BLaER1 (cell line): ENCODE measurements around the gene TEP1.

Experiments used
- H3K27ac ChIP-seq: shearing (Covaris generic); formaldehyde crosslinking; 2 replicates; pipeline ENCODE4 v1.8.1; 2022
- H3K27me3 ChIP-seq: shearing (Covaris generic); formaldehyde crosslinking; 2 replicates; pipeline ENCODE4 v1.8.1; 2022
- H3K36me3 ChIP-seq: shearing (Covaris generic); formaldehyde crosslinking; 2 replicates; pipeline ENCODE4 v1.8.1; 2022
- H3K4me1 ChIP-seq: shearing (Covaris generic); formaldehyde crosslinking; 2 replicates; pipeline ENCODE4 v1.8.1; 2022
- H3K4me2 ChIP-seq: shearing (Covaris generic); formaldehyde crosslinking; 2 replicates; pipeline ENCODE4 v1.8.1; 2022
- H3K4me3 ChIP-seq: shearing (Covaris generic); formaldehyde crosslinking; 2 replicates; pipeline ENCODE4 v1.8.1; 2022
- H3K9ac ChIP-seq: shearing (Covaris generic); formaldehyde crosslinking; 2 replicates; pipeline ENCODE4 v1.8.1; 2022
- H3K9me3 ChIP-seq: shearing (Covaris generic); formaldehyde crosslinking; 2 replicates; pipeline ENCODE4 v1.8.1; 2022
- H4K20me1 ChIP-seq: shearing (Covaris generic); formaldehyde crosslinking; 2 replicates; pipeline ENCODE4 v1.8.1; 2022
- Cebpa-rat ChIP-seq: shearing (Covaris generic); IDR thresholded peaks from 2 replicates; pipeline ENCODE4 v1.8.1; 2022

The TEP1 gene

GRCh38 chr14:20391505-20391904 lies 21.8 kb downstream of the TEP1 start:
- H4K20me1 ChIP-seq, result peaks cover 5% of the 10 kb centered on the region; the same call in 1 of the 2 replicates
- no peak overlapping the region for H3K27ac ChIP-seq
- H3K4me2 ChIP-seq, result no peak overlapping the region
- H3K4me1 ChIP-seq, result no peaks in the 10 kb centered on the region
- peaks cover 98% of the 10 kb centered on the region for H3K36me3 ChIP-seq
- H3K4me3 ChIP-seq, result no peak overlapping the region
- TF ChIP-seq Cebpa-rat, result no peak
- H3K9ac ChIP-seq, result no peak overlapping the region
- no peaks in the 10 kb centered on the region for H3K9me3 ChIP-seq
- H3K27me3 ChIP-seq, result no peaks in the 10 kb centered on the region

GRCh38 chr14:20388159-20388558 lies 25.1 kb downstream of the TEP1 start:
- Histone ChIP-seq H3K9me3 (no peaks in the 10 kb centered on the region), H3K27me3 (no peaks in the 10 kb centered on the region), H3K4me2 (no peak overlapping the region), H3K9ac (no peak overlapping the region), H3K27ac (no peak overlapping the region), H3K4me1 (no peaks in the 10 kb centered on the region), H4K20me1 (no peaks in the 10 kb centered on the region; the same call in 1 of the 2 replicates), H3K4me3 (no peak overlapping the region), H3K36me3 (peaks cover 99% of the 10 kb centered on the region)
- TF ChIP-seq Cebpa-rat, result no peak

GRCh38 chr14:20387576-20387975 lies 25.7 kb downstream of the TEP1 start:
- TF ChIP-seq Cebpa-rat, result no peak
- Histone ChIP-seq H3K27me3 (no peaks in the 10 kb centered on the region), H3K9me3 (no peaks in the 10 kb centered on the region), H3K4me3 (no peak overlapping the region), H3K27ac (no peak overlapping the region), H3K4me2 (no peak overlapping the region), H4K20me1 (peaks cover 4% of the 10 kb centered on the region; the same call in 1 of the 2 replicates), H3K9ac (no peak overlapping the region), H3K36me3 (peaks cover 99% of the 10 kb centered on the region), H3K4me1 (no peaks in the 10 kb centered on the region)

- Histone ChIP-seq H3K9ac (no peak overlapping the region), H3K27me3 (no peaks in the 10 kb centered on the region), H3K4me3 (no peak overlapping the region), H3K27ac (no peak overlapping the region), H3K9me3 (no peaks in the 10 kb centered on the region), H3K36me3 (peaks cover 99% of the 10 kb centered on the region), H3K4me1 (no peaks in the 10 kb centered on the region), H3K4me2 (no peak overlapping the region), H4K20me1 (peaks cover 4% of the 10 kb centered on the region; the same call in 1 of the 2 replicates)
- TF ChIP-seq Cebpa-rat, result no peak
These were observed 26.9 kb downstream of the TEP1 start for GRCh38 chr14:20386276-20386855.

GRCh38 chr14:20384886-20385285 lies 28.4 kb downstream of the TEP1 start:
- Histone ChIP-seq H3K4me1 (no peaks in the 10 kb centered on the region), H3K27me3 (no peaks in the 10 kb centered on the region), H3K9me3 (no peaks in the 10 kb centered on the region), H3K4me3 (no peak overlapping the region), H3K36me3 (peaks cover 99% of the 10 kb centered on the region), H3K27ac (no peak overlapping the region), H4K20me1 (peaks cover 4% of the 10 kb centered on the region; the same call in 1 of the 2 replicates), H3K4me2 (no peak overlapping the region), H3K9ac (no peak overlapping the region)
- no peak for TF ChIP-seq Cebpa-rat

GRCh38 chr14:20384321-20384720 lies 29.0 kb downstream of the TEP1 start:
- Histone ChIP-seq H3K4me3 (no peak overlapping the region), H3K9me3 (no peaks in the 10 kb centered on the region), H3K4me2 (no peak overlapping the region)

GRCh38 chr14:20383636-20384035 lies 29.7 kb downstream of the TEP1 start:
- no peaks in the 10 kb centered on the region for H3K27me3 ChIP-seq
- H3K4me3 ChIP-seq, result no peak overlapping the region
- H3K27ac ChIP-seq, result no peak overlapping the region
- H3K9me3 ChIP-seq, result no peaks in the 10 kb centered on the region
- peaks cover 99% of the 10 kb centered on the region for H3K36me3 ChIP-seq
- no peak overlapping the region for H3K4me2 ChIP-seq
- H3K9ac ChIP-seq, result no peak overlapping the region
- 0 out of 2 replicates have a peak, but pooled peaks cover 4% of the 10 kb centered on the region for H4K20me1 ChIP-seq
- no peaks in the 10 kb centered on the region for H3K4me1 ChIP-seq
- no peak for TF ChIP-seq Cebpa-rat

More at GRCh38 chr14:20384321-20384720, 29.0 kb downstream of the TEP1 start:
- TF ChIP-seq Cebpa-rat, result no peak
- Histone ChIP-seq H4K20me1 (peaks cover 4% of the 10 kb centered on the region; the same call in 1 of the 2 replicates), H3K9ac (no peak overlapping the region), H3K4me1 (no peaks in the 10 kb centered on the region), H3K27ac (no peak overlapping the region), H3K27me3 (no peaks in the 10 kb centered on the region), H3K36me3 (peaks cover 99% of the 10 kb centered on the region)

- Histone ChIP-seq H3K27me3 (no peaks in the 10 kb centered on the region), H3K9ac (no peak overlapping the region), H3K9me3 (no peaks in the 10 kb centered on the region), H3K4me3 (no peak overlapping the region), H3K27ac (no peak overlapping the region), H3K36me3 (peaks cover 99% of the 10 kb centered on the region), H3K4me2 (no peak overlapping the region), H3K4me1 (no peaks in the 10 kb centered on the region), H4K20me1 (0 out of 2 replicates have a peak, but pooled peaks cover 4% of the 10 kb centered on the region)
- TF ChIP-seq Cebpa-rat, result no peak
These were observed 30.3 kb downstream of the TEP1 start for GRCh38 chr14:20383032-20383431.

GRCh38 chr14:20382526-20382925 lies 30.8 kb downstream of the TEP1 start:
- H3K4me3 ChIP-seq, result no peak overlapping the region
- H3K4me2 ChIP-seq, result no peak overlapping the region
- H3K9me3 ChIP-seq, result no peaks in the 10 kb centered on the region
- H3K4me1 ChIP-seq, result no peaks in the 10 kb centered on the region
- TF ChIP-seq Cebpa-rat, result no peak
- H3K27ac ChIP-seq, result no peak overlapping the region
- H3K9ac ChIP-seq, result no peak overlapping the region
- H3K27me3 ChIP-seq, result no peaks in the 10 kb centered on the region
- H4K20me1 ChIP-seq, result 0 out of 2 replicates have a peak, but pooled peaks cover 8% of the 10 kb centered on the region
- H3K36me3 ChIP-seq, result peaks cover 99% of the 10 kb centered on the region

GRCh38 chr14:20381341-20381740 lies 32.0 kb downstream of the TEP1 start:
- Histone ChIP-seq H4K20me1 (peaks cover 13% of the 10 kb centered on the region; the same call in 1 of the 2 replicates), H3K27me3 (no peaks in the 10 kb centered on the region), H3K27ac (no peak overlapping the region), H3K4me2 (no peak overlapping the region), H3K9ac (no peak overlapping the region), H3K9me3 (no peaks in the 10 kb centered on the region), H3K4me3 (no peak overlapping the region), H3K4me1 (no peaks in the 10 kb centered on the region), H3K36me3 (peaks cover 100% of the 10 kb centered on the region)
- no peak for TF ChIP-seq Cebpa-rat
